H1 (cell line): ENCODE measurements around the gene C15orf39. TPM values are rescaled to one million over a fixed set of nuclear protein-coding genes. Genes with fewer than 3 reads are reported as not detected.

Experiments used
- CTCF ChIA-PET: fragments of 300-600 bp; sonication (Branson Sonifier 250); formaldehyde crosslinking; loops from one replicate; lab custom pipeline; 2021; ENCODE audit not compliant: partially characterized antibody; lab: Charles Lee
- POLR2A ChIA-PET: fragments of 300-600 bp; sonication (Branson Sonifier 250); formaldehyde crosslinking; loops from one replicate; lab custom pipeline; 2021; ENCODE audit warnings: inconsistent platforms; ENCODE audit not compliant: partially characterized antibody; lab: Charles Lee
- DNase-seq, 2 experiments: peaks; one replicate each; pipeline versions ENCODE4 v3.0.0 to v3.0.0-alpha.2; 2010 to 2022; ENCODE audit warnings: low spot score in 2 of 2, low read depth in 1 of 2, mixed read lengths in 1 of 2
- FAIRE-seq: peaks from 2 replicates; lab custom pipeline; 2011; peaks lifted over from hg19 to GRCh38; lab: Jason Lieb, UNC
- H2AFZ ChIP-seq: 2 replicates; pipeline ENCODE4 v1.8.1; 2012; ENCODE audit warnings: low read length, inconsistent platforms
- H2AK5ac ChIP-seq: 2 replicates; pipeline ENCODE4 v1.6.1; 2013; ENCODE audit warnings: low read depth, low read length
- H2BK120ac ChIP-seq: replicated peaks from 2 replicates; pipeline ENCODE3; 2013; ENCODE audit warnings: low read depth, low read length, inconsistent platforms
- H2BK12ac ChIP-seq: 2 replicates; pipeline ENCODE4 v1.6.1; 2013; ENCODE audit warnings: low read depth, low read length
- H2BK15ac ChIP-seq: 2 replicates; pipeline ENCODE4 v1.6.1; 2013; ENCODE audit warnings: low read length
- H2BK20ac ChIP-seq: 2 replicates; pipeline ENCODE4 v1.6.1; 2013; ENCODE audit warnings: low read length
- H2BK5ac ChIP-seq: 2 replicates; pipeline ENCODE4 v1.6.1; 2013; ENCODE audit warnings: low read depth, low read length
- H3K14ac ChIP-seq: 2 replicates; pipeline ENCODE4 v1.6.1; 2013; ENCODE audit warnings: inconsistent platforms; ENCODE audit not compliant: insufficient read length
- H3K18ac ChIP-seq: 2 replicates; pipeline ENCODE4 v1.6.1; 2013; ENCODE audit warnings: low read length; ENCODE audit errors: extremely low read depth
- H3K23ac ChIP-seq: 2 replicates; pipeline ENCODE4 v1.6.1; 2013; ENCODE audit warnings: inconsistent platforms; ENCODE audit not compliant: insufficient read length
- H3K23me2 ChIP-seq: 2 replicates; pipeline ENCODE4 v1.6.1; 2013; ENCODE audit warnings: low read depth, low read length
- H3K27ac ChIP-seq: 2 replicates; pipeline ENCODE4 v1.6.1; 2011; ENCODE audit warnings: low read depth, low read length, inconsistent platforms
- H3K27me3 ChIP-seq, 4 experiments: replicated peaks in 1 of 4; 1 replicate in 1 of 4; 2 replicates in 3 of 4; pipeline versions ENCODE4 v1.6.1 to v1.8.1; 2011 to 2013; ENCODE audit warnings: low read length in 3 of 4, mild to moderate bottlenecking in 3 of 4, inconsistent platforms in 2 of 4, mixed read lengths in 2 of 4, moderate library complexity in 1 of 4; ENCODE audit not compliant: control insufficient read depth in 3 of 4, insufficient read depth in 3 of 4; ENCODE audit errors: extremely low read depth in 1 of 4
- H3K36me3 ChIP-seq, 4 experiments: 2 replicates each; pipeline versions ENCODE4 v1.6.1 to v1.8.1; 2011 to 2013; ENCODE audit warnings: mild to moderate bottlenecking in 4 of 4, low read length in 3 of 4, moderate library complexity in 2 of 4, control low read depth in 1 of 4, inconsistent platforms in 1 of 4; ENCODE audit not compliant: insufficient read depth in 4 of 4, control insufficient read depth in 2 of 4
- H3K4ac ChIP-seq: replicated peaks from 2 replicates; pipeline ENCODE3; 2013; ENCODE audit warnings: low read length, low read depth, mixed read lengths, inconsistent platforms; ENCODE audit not compliant: insufficient read length
- H3K4me1 ChIP-seq, 4 experiments: replicated peaks in 1 of 4; 1 replicate in 1 of 4; 2 replicates in 3 of 4; pipeline versions ENCODE4 v1.6.1 to v1.8.1; 2011 to 2013; ENCODE audit warnings: low read length in 3 of 4, inconsistent platforms in 2 of 4, mixed read lengths in 1 of 4; ENCODE audit not compliant: insufficient read depth in 4 of 4, control insufficient read depth in 3 of 4
- H3K4me2 ChIP-seq, 2 experiments: 2 replicates each; pipeline versions ENCODE4 v1.6.1 to v1.8.1; 2011 to 2013; ENCODE audit warnings: low read depth in 2 of 2, low read length in 2 of 2, control low read depth in 1 of 2, inconsistent platforms in 1 of 2, mild to moderate bottlenecking in 1 of 2; ENCODE audit not compliant: insufficient read depth in 1 of 2
- H3K4me3 ChIP-seq, 4 experiments: fragments of 200-600, 300-600 bp in 1 of 4; sonication (generic), shearing (Covaris generic), sonication (Bioruptor Twin) in 1 of 4; 2 replicates each; pipeline versions ENCODE4 v1.5.1 to v1.8.1; 2011 to 2016; ENCODE audit warnings: low read length in 4 of 4, low read depth in 3 of 4, control low read depth in 2 of 4, inconsistent platforms in 2 of 4, mild to moderate bottlenecking in 2 of 4, mixed read lengths in 1 of 4, moderate library complexity in 1 of 4; ENCODE audit not compliant: insufficient read depth in 2 of 4; ENCODE audit errors: extremely low read depth in 1 of 4
- H3K56ac ChIP-seq: replicated peaks from 2 replicates; pipeline ENCODE3; 2013; ENCODE audit warnings: low read depth, mild to moderate bottlenecking, mixed read lengths, low read length, inconsistent platforms; ENCODE audit not compliant: insufficient read length
- H3K79me1 ChIP-seq: 2 replicates; pipeline ENCODE4 v1.6.1; 2013; ENCODE audit warnings: low read depth, low read length, control low read depth
- H3K79me2 ChIP-seq, 2 experiments: 2 replicates each; pipeline versions ENCODE4 v1.6.1 to v1.8.1; 2012 to 2013; ENCODE audit warnings: low read length in 2 of 2, mild to moderate bottlenecking in 2 of 2, inconsistent platforms in 1 of 2; ENCODE audit not compliant: insufficient read depth in 2 of 2, control insufficient read depth in 1 of 2
- H3K9ac ChIP-seq, 4 experiments: replicated peaks in 1 of 4; 1 replicate in 1 of 4; 2 replicates in 3 of 4; pipeline versions ENCODE4 v1.6.1 to v1.8.1; 2011 to 2013; ENCODE audit warnings: low read depth in 3 of 4, low read length in 3 of 4, control low read depth in 2 of 4, mild to moderate bottlenecking in 2 of 4, moderate library complexity in 2 of 4, inconsistent platforms in 1 of 4; ENCODE audit errors: extremely low read depth in 1 of 4
- H3K9me3 ChIP-seq, 2 experiments: 2 replicates each; pipeline versions ENCODE4 v1.6.1 to v1.8.1; 2012 to 2013; ENCODE audit warnings: mild to moderate bottlenecking in 2 of 2, moderate library complexity in 2 of 2, control low read depth in 1 of 2, inconsistent platforms in 1 of 2, low read depth in 1 of 2, low read length in 1 of 2, mixed read lengths in 1 of 2; ENCODE audit not compliant: insufficient read depth in 2 of 2
- H4K20me1 ChIP-seq, 2 experiments: replicated peaks in 1 of 2; 2 replicates each; pipeline versions ENCODE3 to v1.8.1; 2011 to 2013; ENCODE audit warnings: inconsistent platforms in 2 of 2, low read length in 2 of 2, mild to moderate bottlenecking in 1 of 2; ENCODE audit not compliant: insufficient read depth in 2 of 2, control insufficient read depth in 1 of 2
- H4K5ac ChIP-seq: 2 replicates; pipeline ENCODE4 v1.6.1; 2013; ENCODE audit warnings: low read length, low read depth, mixed read lengths, inconsistent platforms; ENCODE audit not compliant: insufficient read length
- H4K8ac ChIP-seq: 2 replicates; pipeline ENCODE4 v1.8.0; 2013; ENCODE audit warnings: mild to moderate bottlenecking, moderate library complexity, low read length, inconsistent platforms; ENCODE audit not compliant: insufficient read depth; ENCODE audit errors: extremely low read depth
- H4K91ac ChIP-seq: replicated peaks from 2 replicates; pipeline ENCODE3; 2013; ENCODE audit warnings: low read length, mixed read lengths, inconsistent platforms; ENCODE audit not compliant: insufficient read length
- BACH1 ChIP-seq: IDR thresholded peaks from 2 replicates; pipeline ENCODE4 v1.6.1; 2012; ENCODE audit warnings: low read length, improper control_type of control experiment
- BCL11A ChIP-seq, 2 experiments: IDR thresholded peaks; one replicate each; pipeline ENCODE4 v1.6.1; 2011; ENCODE audit warnings: low read depth in 2 of 2, low read length in 2 of 2, mild to moderate bottlenecking in 2 of 2
- CHD2 ChIP-seq: IDR thresholded peaks from 2 replicates; pipeline ENCODE4 v1.6.1; 2012; ENCODE audit warnings: low read length, improper control_type of control experiment
- EZH2 ChIP-seq: fragments of 200-600 bp; sonication (generic); IDR thresholded peaks from 2 replicates; pipeline ENCODE4 v1.7.1; 2012; ENCODE audit warnings: low read depth, mild to moderate bottlenecking, moderate library complexity, low read length, inconsistent platforms; ENCODE audit not compliant: severe bottlenecking
- FOSL1 ChIP-seq: IDR thresholded peaks from 2 replicates; pipeline ENCODE4 v1.6.1; 2011; ENCODE audit warnings: mild to moderate bottlenecking, low read depth, low read length, moderate library complexity; ENCODE audit not compliant: insufficient read depth
- SIRT6 ChIP-seq: IDR thresholded peaks from one replicate; pipeline ENCODE4 v1.7.1; 2012; ENCODE audit warnings: low read length, inconsistent platforms
- SIX5 ChIP-seq: IDR thresholded peaks from 2 replicates; pipeline ENCODE4 v1.6.1; 2011; ENCODE audit warnings: mild to moderate bottlenecking, low read depth, low read length
- SUZ12 ChIP-seq: fragments of 200-600 bp; sonication (generic); IDR thresholded peaks from 2 replicates; pipeline ENCODE4 v1.6.1; 2012; ENCODE audit warnings: mild to moderate bottlenecking, inconsistent platforms, low read length, moderate library complexity, mixed read lengths
- WGBS, 2 experiments: shearing (Covaris generic) in 1 of 2; methylation state at CpG; one replicate each; pipeline versions ENCODE4 v1.1.6 to v1.1.7; 2013 to 2015; ENCODE audit warnings: low lambda C conversion rate in 2 of 2, mixed read lengths in 2 of 2, inconsistent platforms in 1 of 2, low coverage in 1 of 2, missing lambda C conversion rate in 1 of 2; ENCODE audit not compliant: insufficient replicate concordance in 2 of 2, insufficient coverage in 1 of 2, insufficient read length in 1 of 2; ENCODE audit errors: extremely low coverage in 1 of 2, missing lambda C conversion rate in 1 of 2; 5-methylcytosine and 5-hydroxymethylcytosine counted together
- polyA plus RNA-seq, 7 experiments: library from polyadenylated mRNA; depleted of rRNA in 3 of 7; stranded (reverse) in 5 of 7; unstranded in 2 of 7; fragments of >200 nt in 5 of 7; fragments of 200-250 nt in 2 of 7; gene quantifications; 1 replicate in 5 of 7; 2 replicates in 1 of 7; 4 replicates in 1 of 7; pipeline versions ENCODE4 v1.2.1 to v1.2.3, GENCODE V29; 2011 to 2013; ENCODE audit warnings: missing spikeins in 2 of 7, mixed read lengths in 2 of 7
- total RNA-seq: library from RNA; stranded (reverse); fragmentation: NEBNext Ultra II Directional; extraction: Animal tissue kit (Norgen Biotek cat#: 25700); gene quantifications from 2 replicates; pipeline ENCODE4 v1.2.1, GENCODE V29; 2021

C15orf39 gene
- total and polyA plus RNA-seq, 2 of the 8 experiments (the other 6 are each of a cell fraction or from before 2014, with no cell fraction given): 13.8 to 38.5 TPM

- no peaks in the 10 kb centered on the region for H3K9me3 ChIP-seq
- H3K4ac ChIP-seq: no peak overlapping the region
- no peaks in the 10 kb centered on the region for H3K36me3 ChIP-seq
- no peak overlapping the region for H4K91ac ChIP-seq
- no peak for DNase-seq
- H3K9ac ChIP-seq: no peak overlapping the region
- H2AFZ ChIP-seq: no peak overlapping the region
- no peak overlapping the region for H3K14ac ChIP-seq
- no peak overlapping the region for H2BK15ac ChIP-seq
- no peak overlapping the region for H3K27ac ChIP-seq
- no peaks in the 10 kb centered on the region for H3K23me2 ChIP-seq
- no peak overlapping the region for H3K18ac ChIP-seq
- no peak overlapping the region for H4K5ac ChIP-seq
- no peak overlapping the region for H2BK12ac ChIP-seq
- TF ChIP-seq EZH2 (no peak), CHD2 (no peak), BACH1 (no peak), SIX5 (no peak), BCL11A (IDR thresholded peaks at IDR 0.05; ENCODE audit: low read depth in 2 of 2, low read length in 2 of 2) (no peak), SIRT6 (no peak), SUZ12 (no peak), FOSL1 (no peak)
- H3K4me3 ChIP-seq: no peak overlapping the region
- no peak overlapping the region; the same call in 1 of the 2 replicates for H2BK5ac ChIP-seq
- H4K8ac ChIP-seq: no peak overlapping the region
- no peak overlapping the region for H3K4me2 ChIP-seq
- no peak overlapping the region for H3K23ac ChIP-seq
- no peaks in the 10 kb centered on the region for H4K20me1 ChIP-seq
- no peaks in the 10 kb centered on the region for H3K79me2 ChIP-seq
- peaks cover 0 to 2% (median under 1%) of the 10 kb centered on the region in 4 experiments; a peak in 5 of 7 replicates for H3K4me1 ChIP-seq
- ChIA-PET CTCF (interaction anchor here (1.1 kb wide), 1 partner anchor 16 kb away, joined by 3 read pairs; no protein-coding TSS in a partner anchor), POLR2A (no interaction called here)
- no peak for FAIRE-seq
- no peak overlapping the region for H3K56ac ChIP-seq
- no peaks in the 10 kb centered on the region for H3K79me1 ChIP-seq
- no peak overlapping the region for H2BK20ac ChIP-seq
- WGBS, 2 experiments: 86% methylated on average over 6 of the region's 6 CpGs; no CpG with 5 or more reads in 1 of the 2 experiments
- no peak overlapping the region for H2AK5ac ChIP-seq
- H3K27me3 ChIP-seq: peaks cover 0 to 1% (median under 1%) of the 10 kb centered on the region in 4 experiments; a peak in 2 of 7 replicates
- H2BK120ac ChIP-seq: no peak overlapping the region
Observed at GRCh38 chr15:75172284-75172820, 29.3 kb upstream of the C15orf39 start.
